PC-9 (cell line): ENCODE data around the gene RAC3. TPM values are rescaled to one million over a fixed set of nuclear protein-coding genes. Genes with fewer than 3 reads are reported as not detected.

Experiments
- BruUV-seq: library from RNA; stranded (reverse); fragments of 400-500 nt; replicated peaks from 2 replicates; lab custom pipeline; 2021; lab: Mats Ljungman, UMichigan
- CTCF ChIA-PET: fragments of 300-600 bp; sonication (Branson Sonifier 250); formaldehyde crosslinking; loops from one replicate; lab custom pipeline; 2022; ENCODE audit warnings: antibody characterized with exemption; lab: Charles Lee
- POLR2A ChIA-PET: fragments of 300-600 bp; sonication (Branson Sonifier 250); formaldehyde crosslinking; loops from one replicate; lab custom pipeline; 2022; ENCODE audit warnings: antibody characterized with exemption; ENCODE audit not compliant: unreplicated experiment; lab: Charles Lee
- DNase-seq, 2 experiments: peaks; one replicate each; pipeline versions ENCODE4 v3.0.0 to v3.0.0-alpha.2; 2015 to 2022; ENCODE audit warnings: mixed read lengths in 1 of 2
- H2AFZ ChIP-seq: fragments of 200-600 bp; sonication (generic); 2 replicates; pipeline ENCODE4 v1.8.1; 2017; ENCODE audit warnings: antibody characterized with exemption
- H3F3A ChIP-seq: fragments of 200-600 bp; sonication (generic); 2 replicates; pipeline ENCODE4 v1.8.1; 2017; ENCODE audit warnings: antibody characterized with exemption, mild to moderate bottlenecking, low read depth; ENCODE audit not compliant: insufficient read depth
- H3K27ac ChIP-seq: fragments of 200-600 bp; sonication (generic); 2 replicates; pipeline ENCODE4 v1.6.1; 2016; ENCODE audit warnings: mixed run types
- H3K27me3 ChIP-seq: fragments of 200-600 bp; sonication (generic); 2 replicates; pipeline ENCODE4 v1.6.1; 2016; ENCODE audit warnings: low read depth, mixed run types; ENCODE audit not compliant: insufficient read depth
- H3K36me3 ChIP-seq: fragments of 200-600 bp; sonication (generic); 2 replicates; pipeline ENCODE4 v1.6.1; 2016; ENCODE audit warnings: low read depth, mixed run types
- H3K4me1 ChIP-seq: fragments of 200-600 bp; sonication (generic); replicated peaks from 2 replicates; pipeline ENCODE4 v1.6.1; 2016; ENCODE audit warnings: mixed run types; ENCODE audit not compliant: insufficient read depth
- H3K4me2 ChIP-seq: fragments of 200-600 bp; sonication (generic); 2 replicates; pipeline ENCODE4 v1.6.1; 2017; ENCODE audit warnings: mixed run types
- H3K4me3 ChIP-seq: fragments of 200-600 bp; sonication (generic); 2 replicates; pipeline ENCODE4 v1.6.1; 2016; ENCODE audit warnings: mixed run types
- H3K79me2 ChIP-seq: fragments of 200-600 bp; sonication (generic); 2 replicates; pipeline ENCODE4 v1.6.1; 2017; ENCODE audit warnings: low read depth, mixed run types
- H3K9me2 ChIP-seq: fragments of 200-600 bp; sonication (generic); 2 replicates; pipeline ENCODE4 v1.8.1; 2017; ENCODE audit warnings: mild to moderate bottlenecking; ENCODE audit not compliant: insufficient read depth
- H3K9me3 ChIP-seq: fragments of 200-600 bp; sonication (generic); 2 replicates; pipeline ENCODE4 v1.8.1; 2016; ENCODE audit warnings: low read depth; ENCODE audit not compliant: insufficient read depth
- H4K20me1 ChIP-seq: fragments of 200-600 bp; sonication (generic); 2 replicates; pipeline ENCODE4 v1.8.1; 2017; ENCODE audit not compliant: insufficient read depth
- CTCF ChIP-seq: fragments of 200-600 bp; sonication (generic); conservative IDR thresholded peaks from 2 replicates; pipeline ENCODE4 v1.6.1; 2017; ENCODE audit warnings: mixed run types, antibody characterized with exemption, mild to moderate bottlenecking, moderate library complexity
- EZH2 ChIP-seq: fragments of 200-600 bp; sonication (generic); IDR thresholded peaks from 2 replicates; pipeline ENCODE4 v1.8.0; 2017; ENCODE audit warnings: antibody characterized with exemption, low read depth
- intact Hi-C: fragments of 100-400 bp; cut with micrococcal nuclease; formaldehyde crosslinking; loops from one replicate; pipeline ENCODE4 v1.10.0; 2022; ENCODE audit not compliant: unreplicated experiment
- total RNA-seq: library from RNA; stranded (reverse); gene quantifications from 2 replicates; pipeline ENCODE4 v1.2.3, GENCODE V29; 2021

Gene RAC3
- total RNA-seq, 1 experiment from 2014 or later: 32.3 TPM

GRCh38 chr17:82016875-82017459 is 14.5 kb upstream of the RAC3 start:
- Histone ChIP-seq H3K9me2 (no peaks in the 10 kb centered on the region), H3K79me2 (peaks cover 6% of the 10 kb centered on the region; the same call in 1 of the 2 replicates), H3K27me3 (no peaks in the 10 kb centered on the region), H3F3A (peaks cover 6% of the 10 kb centered on the region; the same call in 1 of the 2 replicates), H3K4me3 (no peak overlapping the region), H3K27ac (no peak overlapping the region), H4K20me1 (peaks cover 5% of the 10 kb centered on the region; the same call in 1 of the 2 replicates), H3K9me3 (no peaks in the 10 kb centered on the region), H3K36me3 (no peaks in the 10 kb centered on the region), H3K4me2 (no peak overlapping the region), H3K4me1 (no peaks in the 10 kb centered on the region), H2AFZ (no peak overlapping the region)
- no TSS peak for BruUV-seq
- POLR2A ChIA-PET: no interaction called here
- DNase-seq: no peak
- no peak for TF ChIP-seq CTCF
- no peak for TF ChIP-seq EZH2
- CTCF ChIA-PET: no interaction called here
- intact Hi-C loops: no loop called here

GRCh38 chr17:82017612-82018151 is 13.8 kb upstream of the RAC3 start:
- H3K27me3 ChIP-seq: no peaks in the 10 kb centered on the region
- DNase-seq: no peak
- no TSS peak for BruUV-seq
- H3K27ac ChIP-seq: no peak overlapping the region
- H3K9me2 ChIP-seq: no peaks in the 10 kb centered on the region
- intact Hi-C loops: no loop called here
- peaks cover 6% of the 10 kb centered on the region; the same call in 1 of the 2 replicates for H3F3A ChIP-seq
- no peaks in the 10 kb centered on the region for H3K9me3 ChIP-seq
- no peaks in the 10 kb centered on the region for H3K36me3 ChIP-seq
- H3K79me2 ChIP-seq: peaks cover 11% of the 10 kb centered on the region; the same call in 1 of the 2 replicates
- no peak for TF ChIP-seq EZH2
- no peak for TF ChIP-seq CTCF
- peaks cover 5% of the 10 kb centered on the region; the same call in 1 of the 2 replicates for H4K20me1 ChIP-seq
- ChIA-PET POLR2A (no interaction called here), CTCF (no interaction called here)
- no peaks in the 10 kb centered on the region for H3K4me1 ChIP-seq
- no peak overlapping the region for H2AFZ ChIP-seq
- H3K4me2 ChIP-seq: no peak overlapping the region
- H3K4me3 ChIP-seq: no peak overlapping the region

GRCh38 chr17:82018152-82018988 is 13.1 kb upstream of the RAC3 start:
- no peak for DNase-seq
- peaks cover 11% of the 10 kb centered on the region; the same call in 1 of the 2 replicates for H3K79me2 ChIP-seq
- no peak overlapping the region for H2AFZ ChIP-seq
- H3K4me3 ChIP-seq: no peak overlapping the region
- POLR2A ChIA-PET: no interaction called here
- no peak overlapping the region for H3K27ac ChIP-seq
- H4K20me1 ChIP-seq: peaks cover 5% of the 10 kb centered on the region; the same call in 1 of the 2 replicates
- no TSS peak for BruUV-seq
- intact Hi-C loops: no loop called here
- H3F3A ChIP-seq: peaks cover 6% of the 10 kb centered on the region; the same call in 1 of the 2 replicates
- TF ChIP-seq CTCF (no peak), EZH2 (no peak)
- no peaks in the 10 kb centered on the region for H3K4me1 ChIP-seq
- H3K9me3 ChIP-seq: no peaks in the 10 kb centered on the region
- CTCF ChIA-PET: interaction anchor here (0.8 kb wide), 1 partner anchor 56 kb away, joined by 4 read pairs; no protein-coding TSS in a partner anchor
- no peaks in the 10 kb centered on the region for H3K36me3 ChIP-seq
- no peaks in the 10 kb centered on the region for H3K9me2 ChIP-seq
- H3K4me2 ChIP-seq: no peak overlapping the region
- H3K27me3 ChIP-seq: no peaks in the 10 kb centered on the region
